B cell (primary cell): Measurements from ENCODE around the gene CLCN5. TPM values are rescaled to one million over a fixed set of nuclear protein-coding genes. Genes with fewer than 3 reads are reported as not detected.

Source experiments
- ATAC-seq: fragments of 200-7000 bp; cut with Tn5 transposase; one replicate; pipeline ENCODE4 v1.10.0; 2021; ENCODE audit warnings: low read depth, mild to moderate bottlenecking, moderate number of reproducible peaks, moderate library complexity
- CTCF ChIA-PET: fragments of 350-600 bp; sonication (Branson Sonifier 250); formaldehyde crosslinking; loops from one replicate; lab custom pipeline; 2021; ENCODE audit warnings: antibody characterized with exemption, inconsistent platforms; lab: Charles Lee
- POLR2A ChIA-PET: fragments of 350-600 bp; sonication (Branson Sonifier 250); formaldehyde crosslinking; loops from one replicate; lab custom pipeline; 2021; ENCODE audit warnings: antibody characterized with exemption; lab: Charles Lee
- DNase-seq: peaks from one replicate; pipeline ENCODE4 v3.0.0; 2013
- H2AFZ ChIP-seq: 2 replicates; pipeline ENCODE4 v1.6.1; 2012; ENCODE audit warnings: mild to moderate bottlenecking, low read depth, low read length; ENCODE audit not compliant: insufficient read depth, poor library complexity, severe bottlenecking
- H3K27ac ChIP-seq, 2 donors: 1 replicate in 1 of 2; 2 replicates in 1 of 2; pipeline ENCODE4 v1.5.1; 2012 to 2013; ENCODE audit warnings: low read length in 2 of 2, mild to moderate bottlenecking in 2 of 2, moderate library complexity in 1 of 2
- H3K27me3 ChIP-seq, 4 experiments: fragments of 200-600 bp in 1 of 4; sonication (generic) in 1 of 4; replicated peaks in 1 of 4; 1 replicate in 2 of 4; 2 replicates in 2 of 4; pipeline versions ENCODE4 v1.6.1 to v1.7.0; 2013 to 2016; ENCODE audit warnings: low read length in 3 of 4, mild to moderate bottlenecking in 2 of 4, mixed read lengths in 1 of 4, moderate library complexity in 1 of 4; ENCODE audit not compliant: insufficient read depth in 4 of 4, control insufficient read depth in 3 of 4; ENCODE audit errors: control extremely low read depth in 1 of 4
- H3K36me3 ChIP-seq, 2 experiments: replicated peaks in 1 of 2; 1 replicate in 1 of 2; 2 replicates in 1 of 2; pipeline versions ENCODE4 v1.6.1 to v1.7.1; 2013; ENCODE audit warnings: low read length in 1 of 2; ENCODE audit not compliant: insufficient read depth in 2 of 2, control insufficient read depth in 1 of 2; ENCODE audit errors: control extremely low read depth in 1 of 2, extremely low read depth in 1 of 2
- H3K4me1 ChIP-seq, 2 donors: fragments of 200-600 bp in 1 of 2; sonication (generic) in 1 of 2; 1 replicate in 1 of 2; 2 replicates in 1 of 2; pipeline versions ENCODE4 v1.5.1 to v1.6.1; 2013 to 2017; ENCODE audit warnings: low read length in 2 of 2; ENCODE audit not compliant: control insufficient read depth in 2 of 2, insufficient read depth in 2 of 2
- H3K4me2 ChIP-seq: replicated peaks from 2 replicates; pipeline ENCODE3; 2012; ENCODE audit warnings: mild to moderate bottlenecking, low read depth, low read length; ENCODE audit not compliant: poor library complexity, severe bottlenecking
- H3K4me3 ChIP-seq, 5 experiments: fragments of 200-600 bp in 1 of 5; sonication (generic) in 1 of 5; 1 replicate in 3 of 5; 2 replicates in 2 of 5; pipeline versions ENCODE4 v1.5.1 to v1.7.0; 2011 to 2016; ENCODE audit warnings: low read length in 4 of 5, mild to moderate bottlenecking in 4 of 5, low read depth in 2 of 5, control low read depth in 1 of 5, moderate library complexity in 1 of 5; ENCODE audit not compliant: insufficient read depth in 1 of 5; ENCODE audit errors: control extremely low read depth in 1 of 5, extremely low read depth in 1 of 5
- H3K79me2 ChIP-seq: fragments of 200-600 bp; sonication (generic); one replicate; pipeline ENCODE4 v1.6.0; 2016; ENCODE audit warnings: low read length; ENCODE audit not compliant: control insufficient read depth, insufficient read depth
- H3K9ac ChIP-seq: fragments of 200-600 bp; sonication (generic); 2 replicates; pipeline ENCODE4 v1.6.1; 2017; ENCODE audit warnings: mild to moderate bottlenecking, low read length, moderate library complexity
- H3K9me3 ChIP-seq, 3 donors: one replicate each; pipeline versions ENCODE4 v1.6.1 to v1.7.1; 2013; ENCODE audit warnings: low read length in 2 of 3; ENCODE audit not compliant: control insufficient read depth in 2 of 3, insufficient read depth in 1 of 3; ENCODE audit errors: control extremely low read depth in 1 of 3
- H4K20me1 ChIP-seq: 2 replicates; pipeline ENCODE4 v1.6.0; 2012; ENCODE audit warnings: mild to moderate bottlenecking, low read length; ENCODE audit not compliant: insufficient read depth, control insufficient read depth, poor library complexity, severe bottlenecking
- H3K27ac Mint-ChIP-seq: one replicate; pipeline ENCODE4 v1.8.0; 2021; ENCODE audit warnings: mixed read lengths
- H3K27me3 Mint-ChIP-seq: one replicate; pipeline ENCODE4 v1.8.0; 2021; ENCODE audit warnings: mixed read lengths
- H3K4me1 Mint-ChIP-seq: one replicate; pipeline ENCODE4 v1.8.0; 2021; ENCODE audit warnings: mixed read lengths
- H3K4me3 Mint-ChIP-seq: one replicate; pipeline ENCODE4 v1.8.0; 2021; ENCODE audit warnings: mixed read lengths
- H3K9me3 Mint-ChIP-seq: one replicate; pipeline ENCODE4 v1.8.0; 2022; ENCODE audit warnings: mixed read lengths; ENCODE audit not compliant: insufficient read depth
- EZH2 ChIP-seq: IDR thresholded peaks from 2 replicates; pipeline ENCODE4 v1.6.1; 2012; ENCODE audit warnings: borderline replicate concordance, low read depth, mild to moderate bottlenecking, moderate library complexity, low read length; ENCODE audit not compliant: insufficient read depth, poor library complexity, severe bottlenecking
- WGBS: methylation state at CpG from one replicate; pipeline ENCODE4 v1.1.5; 2013; ENCODE audit warnings: missing lambda C conversion rate; ENCODE audit not compliant: insufficient coverage; 5-methylcytosine and 5-hydroxymethylcytosine counted together
- intact Hi-C: fragments of 100-400 bp; cut with micrococcal nuclease; formaldehyde crosslinking; loops from one replicate; pipeline ENCODE4 v1.10.0; 2022
- polyA plus RNA-seq: library from polyadenylated mRNA; depleted of rRNA; stranded (reverse); fragments of >200 nt; gene quantifications from 2 replicates; pipeline ENCODE4 v1.2.3, GENCODE V29; 2012
- total RNA-seq, 2 donors: library from RNA; stranded (reverse); fragments of 120-200 nt in 1 of 2; gene quantifications; 1 replicate in 1 of 2; 2 replicates in 1 of 2; pipeline versions ENCODE4 v1.2.3 to v1.2.4, GENCODE V29; 2013 to 2022
- TF ChIP-seq, protein P1 (sequence below): fragments of 200-600 bp; IDR thresholded peaks from one replicate; pipeline ENCODE4 v1.8.0; 2022; ENCODE audit warnings: antibody characterized with exemption, mild to moderate bottlenecking

CLCN5 gene
- total and polyA plus RNA-seq, 2 donors (not counting 1 experiment from before 2014, with no cell fraction given) = 0.55 to 3.6 TPM

DNA sequence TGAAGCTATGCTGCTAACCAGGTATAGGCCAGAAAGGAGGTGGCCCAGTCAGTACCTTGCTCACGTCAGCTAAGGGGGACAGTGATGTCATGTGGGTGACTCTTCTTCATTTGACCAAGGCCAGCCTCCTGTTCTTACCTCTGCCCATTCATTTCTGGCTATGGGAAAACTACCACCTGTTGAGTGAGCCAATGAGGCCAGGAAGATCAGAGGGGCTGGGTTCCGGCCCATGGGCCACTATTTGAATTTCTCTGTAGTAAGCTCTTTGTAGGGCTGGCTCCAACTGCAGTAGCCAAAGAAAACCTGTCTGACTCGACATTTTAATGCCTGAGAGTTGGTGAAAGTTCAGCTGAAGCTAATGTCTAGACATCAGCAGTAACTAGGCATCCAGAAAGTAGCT is 175.8 kb downstream of the CLCN5 start:
- no peaks in the 10 kb centered on the region for H3K36me3 ChIP-seq
- no peak overlapping the region for H3K4me3 Mint-ChIP-seq
- no peak overlapping the region for H3K27ac Mint-ChIP-seq
- H3K27me3 Mint-ChIP-seq = no peaks in the 10 kb centered on the region
- WGBS = 100% methylated on average over 1 of the region's 3 CpGs
- no peaks in the 10 kb centered on the region for H3K9me3 Mint-ChIP-seq
- H3K4me1 ChIP-seq = no peaks in the 10 kb centered on the region
- ATAC-seq (no peak), DNase-seq (no peak)
- H3K79me2 ChIP-seq = no peaks in the 10 kb centered on the region
- no peak for TF ChIP-seq EZH2
- TF ChIP-seq, protein P1, sequence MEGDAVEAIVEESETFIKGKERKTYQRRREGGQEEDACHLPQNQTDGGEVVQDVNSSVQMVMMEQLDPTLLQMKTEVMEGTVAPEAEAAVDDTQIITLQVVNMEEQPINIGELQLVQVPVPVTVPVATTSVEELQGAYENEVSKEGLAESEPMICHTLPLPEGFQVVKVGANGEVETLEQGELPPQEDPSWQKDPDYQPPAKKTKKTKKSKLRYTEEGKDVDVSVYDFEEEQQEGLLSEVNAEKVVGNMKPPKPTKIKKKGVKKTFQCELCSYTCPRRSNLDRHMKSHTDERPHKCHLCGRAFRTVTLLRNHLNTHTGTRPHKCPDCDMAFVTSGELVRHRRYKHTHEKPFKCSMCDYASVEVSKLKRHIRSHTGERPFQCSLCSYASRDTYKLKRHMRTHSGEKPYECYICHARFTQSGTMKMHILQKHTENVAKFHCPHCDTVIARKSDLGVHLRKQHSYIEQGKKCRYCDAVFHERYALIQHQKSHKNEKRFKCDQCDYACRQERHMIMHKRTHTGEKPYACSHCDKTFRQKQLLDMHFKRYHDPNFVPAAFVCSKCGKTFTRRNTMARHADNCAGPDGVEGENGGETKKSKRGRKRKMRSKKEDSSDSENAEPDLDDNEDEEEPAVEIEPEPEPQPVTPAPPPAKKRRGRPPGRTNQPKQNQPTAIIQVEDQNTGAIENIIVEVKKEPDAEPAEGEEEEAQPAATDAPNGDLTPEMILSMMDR = no peak
- H3K9me3 ChIP-seq = no peaks in the 10 kb centered on the region
- CTCF ChIA-PET = interaction anchor here (2.2 kb wide), 1 partner anchor 482 kb away, joined by 7 read pairs; no protein-coding TSS in a partner anchor
- no peaks in the 10 kb centered on the region for H4K20me1 ChIP-seq
- no peaks in the 10 kb centered on the region for H3K4me1 Mint-ChIP-seq
- H3K4me3 ChIP-seq = no peak overlapping the region
- no peak overlapping the region for H3K27ac ChIP-seq
- H3K4me2 ChIP-seq = no peak overlapping the region
- no peak overlapping the region for H3K9ac ChIP-seq
- no peak overlapping the region for H2AFZ ChIP-seq
- POLR2A ChIA-PET = no interaction called here
- no peaks in the 10 kb centered on the region for H3K27me3 ChIP-seq
- intact Hi-C loops = no loop called here

DNA sequence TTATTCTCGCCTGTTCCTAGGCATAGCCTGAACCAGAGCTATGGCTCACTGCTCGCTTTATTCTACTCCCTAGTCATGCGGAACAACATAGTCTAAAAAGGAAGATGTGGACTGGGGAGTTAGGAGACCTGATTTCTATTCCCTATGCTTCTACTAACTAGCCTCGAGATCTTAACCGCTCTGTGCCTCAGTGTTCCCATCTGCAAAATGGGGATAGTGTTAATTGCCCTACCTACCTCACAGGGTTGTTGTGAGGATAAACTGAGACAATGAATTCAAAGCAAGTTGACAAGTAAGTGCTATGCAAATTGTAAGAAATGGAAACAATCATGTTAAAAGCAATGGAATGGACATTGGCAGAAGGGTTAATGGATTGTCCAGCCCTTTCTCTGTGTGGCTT is 176.4 kb downstream of the CLCN5 start:
- Mint-ChIP-seq H3K9me3 (no peaks in the 10 kb centered on the region), H3K27ac (no peak overlapping the region), H3K27me3 (no peaks in the 10 kb centered on the region), H3K4me1 (peaks cover 2% of the 10 kb centered on the region), H3K4me3 (no peak overlapping the region)
- ATAC-seq (no peak), DNase-seq (no peak)
- Histone ChIP-seq H3K4me1 (no peaks in the 10 kb centered on the region), H3K9me3 (no peaks in the 10 kb centered on the region), H3K9ac (no peak overlapping the region), H2AFZ (no peak overlapping the region), H3K27ac (no peak overlapping the region), H3K79me2 (no peaks in the 10 kb centered on the region), H3K27me3 (no peaks in the 10 kb centered on the region), H3K36me3 (no peaks in the 10 kb centered on the region), H4K20me1 (no peaks in the 10 kb centered on the region), H3K4me3 (no peak overlapping the region), H3K4me2 (no peak overlapping the region)
- CTCF ChIA-PET = interaction anchor here (2.2 kb wide), 1 partner anchor 481 kb away, joined by 7 read pairs; no protein-coding TSS in a partner anchor
- TF ChIP-seq, protein P1 = no peak
- TF ChIP-seq EZH2 = no peak
- intact Hi-C loops = no loop called here
- WGBS = no CpG with 5 or more reads among the region's 5 CpGs
- POLR2A ChIA-PET = no interaction called here
